Gastroesophageal sphincter (tissue), 3 donors: ENCODE data around the gene CUTA.

Experiments
- EP300 ChIP-seq: sonication (generic); formaldehyde crosslinking; IDR thresholded peaks from one replicate; pipeline ENCODE4 v1.6.1; 2017; ENCODE audit warnings: antibody characterized with exemption, mild to moderate bottlenecking
- POLR2A ChIP-seq, 2 donors: fragments of 450-650 bp; IDR thresholded peaks; one replicate each; pipeline ENCODE4 v1.6.1; 2017; ENCODE audit warnings: antibody characterized with exemption in 2 of 2, mild to moderate bottlenecking in 2 of 2, moderate library complexity in 1 of 2
- POLR2AphosphoS5 ChIP-seq: sonication (generic); formaldehyde crosslinking; IDR thresholded peaks from one replicate; pipeline ENCODE4 v1.6.1; 2017; ENCODE audit warnings: antibody characterized with exemption
- TF ChIP-seq, protein P1 (sequence below), 4 experiments: fragments of 200-600 bp in 2 of 4; fragments of 450-650 bp in 2 of 4; sonication (generic) in 1 of 4; IDR thresholded peaks; one replicate each; pipeline ENCODE4 v1.5.1; 2017 to 2019; ENCODE audit warnings: antibody characterized with exemption in 4 of 4, mild to moderate bottlenecking in 2 of 4, moderate library complexity in 2 of 4

- TF ChIP-seq, protein P1, sequence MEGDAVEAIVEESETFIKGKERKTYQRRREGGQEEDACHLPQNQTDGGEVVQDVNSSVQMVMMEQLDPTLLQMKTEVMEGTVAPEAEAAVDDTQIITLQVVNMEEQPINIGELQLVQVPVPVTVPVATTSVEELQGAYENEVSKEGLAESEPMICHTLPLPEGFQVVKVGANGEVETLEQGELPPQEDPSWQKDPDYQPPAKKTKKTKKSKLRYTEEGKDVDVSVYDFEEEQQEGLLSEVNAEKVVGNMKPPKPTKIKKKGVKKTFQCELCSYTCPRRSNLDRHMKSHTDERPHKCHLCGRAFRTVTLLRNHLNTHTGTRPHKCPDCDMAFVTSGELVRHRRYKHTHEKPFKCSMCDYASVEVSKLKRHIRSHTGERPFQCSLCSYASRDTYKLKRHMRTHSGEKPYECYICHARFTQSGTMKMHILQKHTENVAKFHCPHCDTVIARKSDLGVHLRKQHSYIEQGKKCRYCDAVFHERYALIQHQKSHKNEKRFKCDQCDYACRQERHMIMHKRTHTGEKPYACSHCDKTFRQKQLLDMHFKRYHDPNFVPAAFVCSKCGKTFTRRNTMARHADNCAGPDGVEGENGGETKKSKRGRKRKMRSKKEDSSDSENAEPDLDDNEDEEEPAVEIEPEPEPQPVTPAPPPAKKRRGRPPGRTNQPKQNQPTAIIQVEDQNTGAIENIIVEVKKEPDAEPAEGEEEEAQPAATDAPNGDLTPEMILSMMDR (IDR thresholded peaks at IDR 0.05) = no peak
- TF ChIP-seq POLR2A (IDR thresholded peaks at IDR 0.05) (no peak), POLR2AphosphoS5 (no peak), EP300 (no peak)
Measured at GRCh38 chr6:33438978-33439594, 21.2 kb upstream of the CUTA start.
